Mucosa of stomach (tissue), 1 donor: ENCODE data around the gene PDYN.

Source experiments
- H3K27me3 ChIP-seq: one replicate; pipeline ENCODE4 v1.7.0; 2013; ENCODE audit warnings: mild to moderate bottlenecking, low read length; ENCODE audit not compliant: control insufficient read depth, insufficient read depth
- H3K36me3 ChIP-seq: one replicate; pipeline ENCODE4 v1.7.0; 2013; ENCODE audit warnings: low read length; ENCODE audit not compliant: control insufficient read depth, insufficient read depth
- H3K4me1 ChIP-seq: one replicate; pipeline ENCODE4 v1.7.0; 2013; ENCODE audit warnings: mild to moderate bottlenecking, low read length; ENCODE audit not compliant: control insufficient read depth, insufficient read depth
- H3K4me3 ChIP-seq: one replicate; pipeline ENCODE4 v1.7.0; 2013; ENCODE audit warnings: low read length
- H3K9ac ChIP-seq: one replicate; pipeline ENCODE4 v1.7.0; 2013; ENCODE audit warnings: mild to moderate bottlenecking, low read length, moderate library complexity
- H3K9me3 ChIP-seq: one replicate; pipeline ENCODE4 v1.7.0; 2013; ENCODE audit warnings: mild to moderate bottlenecking, low read length, moderate library complexity; ENCODE audit not compliant: control insufficient read depth
- donor health status: Pancreatic carcinoma.

PDYN gene

GRCh38 chr20:1945660-1946059 lies 48.2 kb downstream of the PDYN start:
- Histone ChIP-seq H3K36me3 (no peaks in the 10 kb centered on the region), H3K27me3 (peaks cover 29% of the 10 kb centered on the region), H3K4me1 (no peaks in the 10 kb centered on the region), H3K9me3 (no peaks in the 10 kb centered on the region), H3K9ac (no peak overlapping the region), H3K4me3 (no peak overlapping the region)

- Histone ChIP-seq H3K27me3 (peaks cover 29% of the 10 kb centered on the region), H3K36me3 (no peaks in the 10 kb centered on the region), H3K4me3 (no peak overlapping the region), H3K9me3 (no peaks in the 10 kb centered on the region), H3K9ac (no peak overlapping the region), H3K4me1 (no peaks in the 10 kb centered on the region)
Measured at GRCh38 chr20:1945134-1945618, 48.7 kb downstream of the PDYN start.

GRCh38 chr20:1944345-1945091 lies 49.3 kb downstream of the PDYN start:
- no peaks in the 10 kb centered on the region for H3K4me1 ChIP-seq
- H3K9ac ChIP-seq: no peak overlapping the region
- no peak overlapping the region for H3K4me3 ChIP-seq
- peaks cover 29% of the 10 kb centered on the region for H3K27me3 ChIP-seq
- H3K9me3 ChIP-seq: no peaks in the 10 kb centered on the region
- H3K36me3 ChIP-seq: no peaks in the 10 kb centered on the region

- H3K4me1 ChIP-seq: no peaks in the 10 kb centered on the region
- H3K4me3 ChIP-seq: no peak overlapping the region
- H3K36me3 ChIP-seq: no peaks in the 10 kb centered on the region
- peaks cover 24% of the 10 kb centered on the region for H3K27me3 ChIP-seq
- no peak overlapping the region for H3K9ac ChIP-seq
- no peaks in the 10 kb centered on the region for H3K9me3 ChIP-seq
Measured at GRCh38 chr20:1943275-1944002, 50.4 kb downstream of the PDYN start.

- H3K4me1 ChIP-seq: no peaks in the 10 kb centered on the region
- no peak overlapping the region for H3K9ac ChIP-seq
- H3K27me3 ChIP-seq: peaks cover 23% of the 10 kb centered on the region
- H3K36me3 ChIP-seq: no peaks in the 10 kb centered on the region
- H3K4me3 ChIP-seq: no peak overlapping the region
- H3K9me3 ChIP-seq: no peaks in the 10 kb centered on the region
Measured at GRCh38 chr20:1942486-1943274, 51.2 kb downstream of the PDYN start.

- Histone ChIP-seq H3K27me3 (peaks cover 16% of the 10 kb centered on the region), H3K9me3 (no peaks in the 10 kb centered on the region), H3K9ac (no peak overlapping the region), H3K4me3 (no peak overlapping the region), H3K36me3 (no peaks in the 10 kb centered on the region), H3K4me1 (no peaks in the 10 kb centered on the region)
Measured at GRCh38 chr20:1942061-1942460, 51.8 kb downstream of the PDYN start.

GRCh38 chr20:1941226-1941625 lies 52.6 kb downstream of the PDYN start:
- Histone ChIP-seq H3K9me3 (no peaks in the 10 kb centered on the region), H3K4me3 (no peak overlapping the region), H3K9ac (no peak overlapping the region), H3K4me1 (no peaks in the 10 kb centered on the region), H3K36me3 (no peaks in the 10 kb centered on the region), H3K27me3 (peaks cover 10% of the 10 kb centered on the region)

GRCh38 chr20:1940581-1940980 lies 53.3 kb downstream of the PDYN start:
- Histone ChIP-seq H3K27me3 (peaks cover 8% of the 10 kb centered on the region), H3K9me3 (no peaks in the 10 kb centered on the region), H3K4me3 (no peak overlapping the region), H3K36me3 (no peaks in the 10 kb centered on the region), H3K9ac (no peak overlapping the region), H3K4me1 (no peaks in the 10 kb centered on the region)

GRCh38 chr20:1939270-1939595 lies 54.6 kb downstream of the PDYN start:
- Histone ChIP-seq H3K9me3 (no peaks in the 10 kb centered on the region), H3K9ac (no peak overlapping the region), H3K4me3 (no peak overlapping the region), H3K27me3 (peaks cover 2% of the 10 kb centered on the region), H3K4me1 (no peaks in the 10 kb centered on the region), H3K36me3 (no peaks in the 10 kb centered on the region)

- no peaks in the 10 kb centered on the region for H3K36me3 ChIP-seq
- no peaks in the 10 kb centered on the region for H3K27me3 ChIP-seq
- H3K4me1 ChIP-seq: no peaks in the 10 kb centered on the region
Measured at GRCh38 chr20:1938464-1939269, 55.2 kb downstream of the PDYN start.

GRCh38 chr20:1937316-1937976 lies 56.4 kb downstream of the PDYN start:
- Histone ChIP-seq H3K36me3 (no peaks in the 10 kb centered on the region), H3K9ac (no peak overlapping the region), H3K27me3 (no peaks in the 10 kb centered on the region), H3K4me3 (no peak overlapping the region), H3K9me3 (no peaks in the 10 kb centered on the region), H3K4me1 (no peaks in the 10 kb centered on the region)

More at GRCh38 chr20:1938464-1939269, 55.2 kb downstream of the PDYN start:
- Histone ChIP-seq H3K4me3 (no peak overlapping the region), H3K9ac (no peak overlapping the region), H3K9me3 (no peaks in the 10 kb centered on the region)
